Hypothalamus (tissue), 51 donors: ENCODE results near the gene DNHD1.

Experiments
- DNase-seq, 51 donors: peaks; one replicate each; lab custom pipeline; 2025; lab: John Stamatoyannopoulos, UW

Gene DNHD1

DNA sequence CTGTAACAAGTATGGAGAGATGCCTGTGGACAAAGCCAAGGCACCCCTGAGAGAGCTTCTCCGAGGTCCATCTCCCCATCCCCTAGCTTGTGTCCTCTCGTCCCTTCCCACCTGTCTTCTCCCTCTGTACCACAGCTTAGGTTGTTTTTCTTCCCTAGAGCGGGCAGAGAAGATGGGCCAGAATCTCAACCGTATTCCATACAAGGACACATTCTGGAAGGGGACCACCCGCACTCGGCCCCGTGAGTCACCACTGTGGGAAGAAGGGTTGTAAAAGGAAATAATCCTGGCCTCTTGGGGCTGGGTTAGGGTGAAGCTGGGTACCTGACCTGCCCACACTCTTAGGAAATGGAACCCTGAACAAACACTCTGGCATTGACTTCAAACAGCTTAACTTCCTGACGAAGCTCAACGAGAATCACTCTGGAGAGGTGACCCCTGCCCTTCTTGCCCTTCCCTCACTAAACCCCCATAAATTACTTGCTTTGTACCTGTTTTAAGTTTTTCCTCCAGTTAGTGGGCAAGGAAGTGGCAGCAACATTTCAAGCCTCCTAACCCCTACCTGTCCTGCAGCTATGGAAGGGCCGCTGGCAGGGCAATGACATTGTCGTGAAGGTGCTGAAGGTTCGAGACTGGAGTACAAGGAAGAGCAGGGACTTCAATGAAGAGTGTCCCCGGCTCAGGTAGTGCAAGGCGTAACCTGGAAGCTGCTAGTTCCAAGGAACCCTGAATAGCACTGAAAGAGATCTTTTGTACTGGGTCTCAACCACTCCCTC, 111.8 kb downstream of the DNHD1 start:
- DNase-seq, result no peak

- DNase-seq, result no peak
Observed at GRCh38 chr11:6609502-6610015, 112.5 kb downstream of the DNHD1 start.

DNA sequence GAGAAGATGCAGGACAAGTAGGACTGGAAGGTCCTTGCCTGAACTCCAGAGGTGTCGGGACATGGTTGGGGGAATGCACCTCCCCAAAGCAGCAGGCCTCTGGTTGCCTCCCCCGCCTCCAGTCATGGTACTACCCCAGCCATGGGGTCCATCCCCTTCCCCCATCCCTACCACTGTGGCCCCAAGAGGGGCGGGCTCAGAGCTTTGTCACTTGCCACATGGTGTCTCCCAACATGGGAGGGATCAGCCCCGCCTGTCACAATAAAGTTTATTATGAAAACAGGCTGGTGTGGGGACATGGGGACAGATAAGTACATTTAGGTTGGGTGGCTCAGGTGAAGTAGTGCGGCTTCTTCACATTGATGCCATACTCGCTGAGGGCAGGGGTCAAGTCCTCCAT, 113.5 kb downstream of the DNHD1 start:
- DNase-seq, result no peak

DNA sequence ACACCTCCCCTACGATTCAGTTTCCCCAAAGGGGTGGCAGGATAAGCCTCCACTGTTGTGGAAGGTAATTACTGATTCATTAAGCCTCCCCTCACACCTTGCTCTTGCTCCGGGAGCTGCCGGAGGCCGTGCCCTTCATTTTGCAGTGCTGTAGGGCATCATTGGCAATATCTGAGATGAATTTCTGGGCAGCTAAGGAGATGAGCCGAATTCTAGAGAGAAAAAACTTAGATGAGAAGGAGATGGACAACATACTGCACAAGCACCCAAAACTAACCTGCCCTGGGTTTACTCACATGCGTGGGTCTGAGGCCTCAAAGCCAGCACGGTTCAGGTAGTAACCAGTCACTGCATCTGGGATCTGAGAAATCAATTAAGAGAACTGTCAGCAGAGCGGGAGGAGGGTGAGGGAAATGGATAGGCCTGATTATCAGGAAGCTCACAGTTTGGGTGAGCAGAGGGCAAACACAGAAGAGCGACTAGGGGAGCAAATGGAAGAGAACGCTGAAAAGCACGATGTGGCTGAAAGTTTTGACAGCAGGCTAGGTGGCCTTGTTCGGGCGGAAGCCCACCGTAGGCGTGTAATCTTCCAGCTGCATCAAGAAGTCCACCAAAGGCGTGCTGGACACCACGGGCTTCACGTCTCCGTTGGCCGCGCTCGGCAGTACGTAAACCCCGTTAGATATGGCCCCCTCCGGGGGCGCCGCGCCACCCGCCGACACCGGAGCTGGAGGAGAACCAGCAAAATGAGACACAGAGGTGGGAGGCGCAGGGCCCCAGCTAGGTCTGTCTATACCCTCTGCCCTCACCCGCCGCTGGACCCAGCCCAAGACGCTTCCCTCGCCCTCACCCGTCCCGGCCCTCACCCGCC, 114.2 kb downstream of the DNHD1 start:
- peak in 18 of 51 donors; percentile 12 to 68 (median 52) for DNase-seq

DNA sequence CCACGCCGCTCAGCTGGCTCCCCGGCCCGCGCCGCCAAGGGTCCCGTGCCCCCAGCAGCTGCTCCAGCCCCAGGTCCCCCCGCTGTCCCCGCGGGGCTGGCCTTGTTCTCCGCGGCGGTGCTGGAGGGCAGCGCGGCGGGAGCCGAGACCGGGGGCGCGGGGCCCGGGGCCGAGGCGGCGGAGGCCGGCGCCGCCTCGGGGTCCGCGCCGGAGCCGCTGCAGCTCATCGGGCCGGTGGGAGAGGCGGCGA, 114.8 kb downstream of the DNHD1 start:
- DNase-seq, result peak in 3 of 51 donors; percentile 46 to 62 (median 58)

DNA sequence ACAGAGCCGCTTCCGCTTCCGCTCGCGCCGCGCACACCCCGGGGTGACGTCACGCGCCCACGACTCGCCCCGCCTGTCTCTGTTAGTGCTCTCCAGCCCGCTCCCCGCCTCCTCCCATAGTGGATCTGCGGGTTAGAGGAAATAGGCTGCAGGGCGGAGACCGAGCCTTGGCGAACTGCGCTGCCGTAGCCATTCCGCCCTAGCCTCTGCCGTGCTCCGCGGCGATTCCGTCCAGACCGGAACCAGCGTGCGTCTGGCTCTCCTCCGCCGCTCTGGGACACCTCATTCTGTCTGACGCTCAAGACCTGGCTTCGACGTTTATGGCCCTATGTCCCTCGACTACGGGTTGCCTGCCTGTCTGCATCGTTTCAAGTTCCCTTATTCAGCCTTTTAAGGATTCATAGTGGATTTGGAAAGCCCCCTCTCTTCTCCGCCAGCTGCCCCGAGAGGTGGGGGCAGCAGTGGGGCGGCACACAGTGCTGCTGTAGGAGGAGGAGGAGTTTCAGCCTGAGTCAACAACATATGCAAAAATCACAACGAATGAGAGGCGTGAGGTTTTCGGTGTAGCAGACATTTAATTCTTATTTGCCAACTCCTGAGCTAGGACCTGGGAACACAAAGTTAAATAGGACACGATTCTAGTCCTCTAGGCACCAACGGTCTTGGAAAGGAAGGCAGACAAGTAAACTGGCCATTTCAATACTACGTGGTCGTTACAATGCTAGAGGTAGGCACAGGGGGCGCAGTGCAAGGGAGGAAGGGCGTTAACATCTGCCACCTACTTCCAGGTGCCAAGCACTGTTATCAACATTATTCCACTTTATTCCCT, 115.3 kb downstream of the DNHD1 start, which contains the start of gene TAF10:
Gene TAF10 (minus strand): TSS at position 4 of the 829 bp plus-strand sequence. CDS start 27 bp downstream, outside the sequence.
- DNase-seq, result peak; percentile 31 to 97 (median 90)

GRCh38 chr11:6613496-6613895, 116.4 kb downstream of the DNHD1 start:
- no peak for DNase-seq

GRCh38 chr11:6614446-6614845, 117.4 kb downstream of the DNHD1 start:
- DNase-seq, result no peak

DNA sequence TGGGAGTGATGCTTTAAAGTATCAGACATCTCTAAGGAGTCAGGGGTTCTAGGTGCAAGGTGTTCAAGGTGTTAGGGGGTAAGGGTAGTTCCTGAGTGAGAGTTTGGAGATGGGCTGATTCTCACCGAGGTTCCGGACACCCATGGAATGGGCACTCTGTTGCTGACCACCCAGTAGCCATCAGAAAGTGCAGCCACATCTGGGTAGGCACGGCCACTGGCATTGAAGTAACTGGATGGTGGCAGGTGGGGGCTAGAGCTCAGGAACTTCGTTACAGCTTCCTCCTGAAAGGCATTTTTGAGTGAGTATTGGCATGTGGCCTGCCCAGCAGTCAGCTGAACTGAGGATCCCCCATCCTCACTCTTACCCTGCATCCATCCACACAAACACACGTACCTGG, 118.0 kb downstream of the DNHD1 start:
- no peak for DNase-seq

DNA sequence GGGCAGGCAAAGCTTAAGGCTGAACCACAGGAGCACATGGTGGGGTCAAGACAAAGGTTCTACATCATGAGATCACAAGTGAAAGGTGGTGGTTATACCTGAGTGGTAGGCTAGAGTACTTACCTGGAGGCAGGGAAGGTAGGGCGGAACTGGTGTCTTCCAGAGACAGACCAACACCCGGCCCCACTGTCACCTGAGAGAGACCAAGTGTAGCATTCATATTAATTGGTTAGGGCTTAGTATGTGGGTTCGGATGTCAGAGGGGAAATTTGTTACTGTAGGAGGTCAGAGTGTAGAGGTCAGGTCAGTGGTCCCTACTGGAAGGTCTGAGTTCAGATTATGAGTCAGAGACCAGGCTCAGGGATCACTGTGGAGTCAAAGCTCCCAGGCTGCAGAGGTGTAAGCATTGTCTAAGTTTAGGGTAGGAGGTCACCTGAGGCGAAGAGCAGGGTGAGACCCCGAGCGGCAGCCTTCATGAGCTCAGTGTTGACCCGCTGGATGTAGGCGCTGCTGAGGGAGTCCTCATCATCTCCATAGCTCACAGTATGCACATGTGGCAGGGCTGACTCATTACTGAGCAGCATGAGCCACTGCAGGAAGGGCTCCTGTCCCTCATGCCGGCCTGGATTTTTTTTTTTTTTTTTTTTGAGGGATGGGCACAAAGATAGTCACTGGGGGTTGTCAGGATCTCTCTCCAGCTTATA, 119.0 kb downstream of the DNHD1 start:
- DNase-seq, result peak in 1 of 51 donors; percentile 28

GRCh38 chr11:6616596-6617250, 119.6 kb downstream of the DNHD1 start:
- DNase-seq, result no peak

GRCh38 chr11:6617315-6617781, 120.3 kb downstream of the DNHD1 start:
- DNase-seq, result peak in 1 of 51 donors; percentile 10

DNA sequence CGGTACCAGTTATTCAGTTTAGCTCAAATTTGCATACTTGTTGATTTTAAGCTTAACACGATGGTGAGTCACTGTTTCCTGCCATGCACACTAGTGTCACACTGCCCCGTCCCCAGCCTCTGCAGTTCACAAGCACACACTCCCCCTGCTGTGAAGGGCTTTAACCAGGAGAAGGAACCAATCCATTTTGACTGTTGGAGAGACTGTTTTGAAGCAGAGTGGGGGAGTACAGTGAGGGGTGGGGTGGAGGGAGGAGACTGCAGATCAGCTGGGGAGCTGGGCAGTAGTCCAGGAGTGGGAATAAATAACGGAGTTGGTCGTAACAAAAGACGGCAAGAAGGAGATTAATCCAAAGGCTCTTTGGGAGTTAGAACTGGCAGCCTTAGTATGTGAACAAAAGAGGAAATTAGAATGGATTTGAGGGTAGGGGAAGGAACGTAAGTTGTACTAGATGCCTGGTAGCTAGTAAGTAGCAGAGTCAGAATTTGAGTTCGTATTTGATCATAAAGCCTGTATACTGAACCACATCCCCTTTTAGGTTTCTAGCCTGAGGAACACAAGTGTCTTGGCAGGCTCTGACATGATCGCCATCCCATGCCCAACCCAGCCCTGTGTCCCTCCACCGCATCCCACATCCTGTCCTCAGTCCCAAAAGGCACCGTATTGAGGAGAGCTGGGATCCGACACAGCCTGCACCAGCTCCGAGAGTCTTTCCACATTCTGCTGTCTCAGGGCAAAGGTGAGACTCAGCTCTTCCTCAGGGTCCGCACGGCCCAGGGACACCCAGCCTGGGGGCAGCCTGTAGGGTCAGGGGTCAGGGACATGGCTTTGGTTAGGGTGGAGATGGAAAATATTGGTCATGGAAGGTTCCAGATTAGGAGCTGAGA, 121.3 kb downstream of the DNHD1 start:
- DNase-seq, result peak in 39 of 51 donors; percentile 8 to 68 (median 42)

- peak; percentile 40 to 98 (median 88) for DNase-seq
Observed at GRCh38 chr11:6619004-6619745, 122.1 kb downstream of the DNHD1 start, which contains the start of gene TPP1. Gene TPP1, minus strand, starts transcription at chr11:6619422. Its CDS starts 22 bp downstream, at chr11:6619400.

- no peak for DNase-seq
Observed at GRCh38 chr11:6620636-6621035, 123.6 kb downstream of the DNHD1 start.
